H9 (cell line): ENCODE measurements around the gene SNPH. TPM values are rescaled to one million over a fixed set of nuclear protein-coding genes. Genes with fewer than 3 reads are reported as not detected.

ENCODE experiments used
- DNase-seq: peaks from one replicate; pipeline ENCODE4 v3.0.0-alpha.2; 2017
- H2AFZ ChIP-seq: one replicate; pipeline ENCODE4 v1.6.1; 2013; ENCODE audit warnings: mild to moderate bottlenecking, low read length, control low read depth, moderate library complexity
- H2AK5ac ChIP-seq: 2 replicates; pipeline ENCODE4 v1.6.1; 2013; ENCODE audit warnings: low read length, control low read depth, mixed read lengths; ENCODE audit not compliant: insufficient read length
- H2BK120ac ChIP-seq: one replicate; pipeline ENCODE4 v1.6.1; 2013; ENCODE audit warnings: low read depth, mild to moderate bottlenecking, low read length, control low read depth, inconsistent platforms; ENCODE audit not compliant: poor library complexity, severe bottlenecking
- H2BK12ac ChIP-seq: 2 replicates; pipeline ENCODE4 v1.6.1; 2013; ENCODE audit warnings: low read length, control low read depth, mixed read lengths, low read depth; ENCODE audit not compliant: insufficient read length
- H2BK15ac ChIP-seq: 2 replicates; pipeline ENCODE4 v1.6.1; 2013; ENCODE audit warnings: low read depth, low read length, control low read depth
- H2BK20ac ChIP-seq: one replicate; pipeline ENCODE4 v1.6.1; 2013; ENCODE audit warnings: low read depth, mild to moderate bottlenecking, low read length, control low read depth, inconsistent platforms; ENCODE audit not compliant: poor library complexity, severe bottlenecking
- H2BK5ac ChIP-seq: 2 replicates; pipeline ENCODE4 v1.6.1; 2013; ENCODE audit warnings: low read length, control low read depth, mixed read lengths; ENCODE audit not compliant: insufficient read length
- H3K14ac ChIP-seq: 2 replicates; pipeline ENCODE4 v1.6.1; 2013; ENCODE audit warnings: low read length, control low read depth; ENCODE audit not compliant: insufficient read depth
- H3K18ac ChIP-seq: 2 replicates; pipeline ENCODE4 v1.6.1; 2013; ENCODE audit warnings: low read depth, mild to moderate bottlenecking, mixed read lengths, low read length, control low read depth; ENCODE audit not compliant: insufficient read length
- H3K23ac ChIP-seq: 2 replicates; pipeline ENCODE4 v1.6.1; 2013; ENCODE audit warnings: low read length, control low read depth, mixed read lengths, low read depth; ENCODE audit not compliant: insufficient read length
- H3K23me2 ChIP-seq: 2 replicates; pipeline ENCODE4 v1.6.1; 2013; ENCODE audit warnings: low read depth, mild to moderate bottlenecking, mixed read lengths, low read length, control low read depth; ENCODE audit not compliant: insufficient read length, poor library complexity, severe bottlenecking
- H3K27ac ChIP-seq: 2 replicates; pipeline ENCODE4 v1.5.1; 2013; ENCODE audit warnings: low read length, control low read depth, mixed read lengths, low read depth; ENCODE audit not compliant: insufficient read length
- H3K27me3 ChIP-seq: 2 replicates; pipeline ENCODE4 v1.6.1; 2013; ENCODE audit warnings: low read length, control low read depth, inconsistent platforms; ENCODE audit not compliant: insufficient read depth
- H3K4ac ChIP-seq: 2 replicates; pipeline ENCODE4 v1.6.1; 2013; ENCODE audit warnings: low read depth, mild to moderate bottlenecking, control low read depth, inconsistent platforms, low read length, moderate library complexity
- H3K4me1 ChIP-seq: 2 replicates; pipeline ENCODE4 v1.6.1; 2013; ENCODE audit warnings: low read length, control low read depth, inconsistent platforms; ENCODE audit not compliant: insufficient read depth
- H3K4me2 ChIP-seq: 2 replicates; pipeline ENCODE4 v1.6.1; 2013; ENCODE audit warnings: low read length, control low read depth, mixed read lengths; ENCODE audit not compliant: insufficient read length, insufficient read depth
- H3K56ac ChIP-seq: 2 replicates; pipeline ENCODE4 v1.6.1; 2013; ENCODE audit warnings: low read depth, mild to moderate bottlenecking, mixed read lengths, low read length, control low read depth; ENCODE audit not compliant: insufficient read length
- H3K79me1 ChIP-seq: 2 replicates; pipeline ENCODE4 v1.6.1; 2013; ENCODE audit warnings: low read depth, mild to moderate bottlenecking, moderate library complexity, low read length, control low read depth, inconsistent platforms; ENCODE audit not compliant: insufficient read depth, poor library complexity, severe bottlenecking
- H3K79me2 ChIP-seq: 2 replicates; pipeline ENCODE4 v1.6.1; 2013; ENCODE audit warnings: low read length, control low read depth, inconsistent platforms; ENCODE audit not compliant: insufficient read depth
- H3K9ac ChIP-seq: 2 replicates; pipeline ENCODE4 v1.6.1; 2013; ENCODE audit warnings: low read length, control low read depth, mixed read lengths; ENCODE audit not compliant: insufficient read length; ENCODE audit errors: extremely low read depth
- H3K9me3 ChIP-seq: one replicate; pipeline ENCODE4 v1.6.1; 2013; ENCODE audit warnings: low read depth, low read length, inconsistent platforms; ENCODE audit not compliant: control insufficient read depth
- H3T11ph ChIP-seq: one replicate; pipeline ENCODE4 v1.6.1; 2013; ENCODE audit warnings: mild to moderate bottlenecking, low read length, control low read depth, inconsistent platforms
- H4K20me1 ChIP-seq: one replicate; pipeline ENCODE4 v1.6.1; 2013; ENCODE audit not compliant: control insufficient read depth, insufficient read length, insufficient read depth
- H4K5ac ChIP-seq: 2 replicates; pipeline ENCODE4 v1.6.1; 2013; ENCODE audit warnings: low read depth, mild to moderate bottlenecking, mixed read lengths, low read length, control low read depth; ENCODE audit not compliant: insufficient read length
- H4K8ac ChIP-seq: replicated peaks from 2 replicates; pipeline ENCODE4 v1.6.1; 2013; ENCODE audit warnings: low read length, control low read depth, mixed read lengths, low read depth; ENCODE audit not compliant: insufficient read length
- H4K91ac ChIP-seq: 2 replicates; pipeline ENCODE4 v1.6.1; 2013; ENCODE audit warnings: low read depth, mild to moderate bottlenecking, moderate library complexity, mixed read lengths, low read length, control low read depth; ENCODE audit not compliant: insufficient read length
- H3K27ac Mint-ChIP-seq, 3 experiments: 2 replicates in 2 of 3; 3 replicates in 1 of 3; pipeline ENCODE4 v1.8.0; 2020 to 2021; ENCODE audit warnings: mixed read lengths in 3 of 3, mild to moderate bottlenecking in 1 of 3, moderate library complexity in 1 of 3
- H3K27me3 Mint-ChIP-seq: 2 replicates; pipeline ENCODE4 v1.8.0; 2021; ENCODE audit warnings: low read depth, mild to moderate bottlenecking, moderate library complexity, mixed read lengths
- H3K36me3 Mint-ChIP-seq, 3 experiments: 2 replicates in 2 of 3; 3 replicates in 1 of 3; pipeline ENCODE4 v1.8.0; 2020 to 2021; ENCODE audit warnings: low read depth in 3 of 3, mixed read lengths in 3 of 3; ENCODE audit not compliant: insufficient read depth in 1 of 3
- H3K4me1 Mint-ChIP-seq, 2 experiments: 2 replicates each; pipeline ENCODE4 v1.8.0; 2020; ENCODE audit warnings: mixed read lengths in 2 of 2
- H3K4me3 Mint-ChIP-seq, 2 experiments: 2 replicates in 1 of 2; 3 replicates in 1 of 2; pipeline ENCODE4 v1.8.0; 2020 to 2021; ENCODE audit warnings: mild to moderate bottlenecking in 2 of 2, mixed read lengths in 2 of 2, moderate library complexity in 1 of 2
- H3K9me3 Mint-ChIP-seq, 2 experiments: 2 replicates in 1 of 2; 3 replicates in 1 of 2; pipeline ENCODE4 v1.8.0; 2020; ENCODE audit warnings: mild to moderate bottlenecking in 2 of 2, mixed read lengths in 2 of 2, moderate library complexity in 1 of 2
- WGBS: extraction: QIAGEN DNeasy Blood & Tissue Kit; methylation state at CpG from one replicate; pipeline ENCODE4 v1.1.7; 2013; ENCODE audit warnings: missing lambda C conversion rate, low lambda C conversion rate, mixed read lengths; ENCODE audit not compliant: insufficient read length; ENCODE audit errors: extremely low coverage; 5-methylcytosine and 5-hydroxymethylcytosine counted together
- total RNA-seq: library from RNA; stranded (reverse); gene quantifications from 2 replicates; pipeline ENCODE4 v1.2.1, GENCODE V29; 2021
- TF ChIP-seq, protein P1 (sequence below): fragments of 200-600 bp; sonication (generic); conservative IDR thresholded peaks from 3 replicates; pipeline ENCODE4 v1.8.0; 2021; ENCODE audit warnings: antibody characterized with exemption, mild to moderate bottlenecking

Gene SNPH
- total RNA-seq, 1 experiment from 2014 or later: 1.8 TPM

DNA sequence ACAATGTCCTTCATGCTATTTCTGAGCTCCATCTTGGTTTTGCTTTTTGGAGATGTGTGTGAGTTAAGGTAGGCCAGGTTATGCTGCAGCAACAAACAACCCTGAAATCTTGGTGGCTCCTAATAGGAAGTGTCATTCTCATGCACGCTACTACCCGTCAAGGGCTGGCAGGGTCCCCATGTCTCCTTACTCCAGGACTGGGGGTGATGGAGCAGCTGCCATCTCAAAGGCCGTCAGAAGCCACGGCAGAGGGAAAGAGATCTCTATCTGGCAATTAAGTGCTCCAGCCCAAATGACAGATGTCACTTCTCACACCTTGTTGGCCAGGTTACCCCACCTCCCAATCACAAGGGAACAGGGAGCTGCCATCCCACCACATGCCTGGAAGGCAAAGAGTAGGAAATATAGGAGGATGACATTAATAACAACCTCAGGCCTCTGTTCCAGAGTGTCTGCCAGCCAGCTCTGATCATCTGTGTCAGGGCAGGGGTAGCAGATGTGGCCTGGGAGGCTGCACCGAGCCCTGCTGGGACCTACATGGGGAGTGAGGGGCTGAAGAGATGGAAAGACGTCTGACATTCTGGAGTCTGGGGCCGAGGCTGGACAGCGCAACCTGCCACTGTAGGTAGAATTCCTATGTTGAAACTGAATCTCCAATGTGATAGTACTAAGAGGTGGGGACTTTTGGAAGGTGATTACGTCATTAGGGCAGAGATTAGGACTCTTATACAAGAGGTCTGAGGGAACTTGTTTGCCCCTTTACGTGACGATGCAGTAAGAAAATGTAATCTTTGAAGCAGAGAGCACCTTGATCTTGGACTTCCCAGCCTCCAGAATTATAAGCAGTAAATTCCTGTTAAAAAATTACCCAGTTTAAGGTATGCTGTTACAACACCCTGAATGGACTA is 67.6 kb downstream of the SNPH start:
- no peaks in the 10 kb centered on the region for H3K27me3 ChIP-seq
- H2BK20ac ChIP-seq: no peak overlapping the region
- H2AK5ac ChIP-seq: no peak overlapping the region
- Mint-ChIP-seq H3K27ac (no peak overlapping the region), H3K4me1 (peaks cover 5 to 9% of the 10 kb centered on the region in 2 experiments), H3K36me3 (peaks cover 13 to 29% (median 22%) of the 10 kb centered on the region in 3 experiments; a peak in 6 of 7 replicates), H3K9me3 (no peaks in the 10 kb centered on the region), H3K27me3 (no peaks in the 10 kb centered on the region), H3K4me3 (no peak overlapping the region)
- no peaks in the 10 kb centered on the region for H3K4me1 ChIP-seq
- no peak overlapping the region for H3K4ac ChIP-seq
- no peaks in the 10 kb centered on the region for H3K23me2 ChIP-seq
- no peak overlapping the region for H3T11ph ChIP-seq
- H2BK12ac ChIP-seq: no peak overlapping the region
- H3K79me2 ChIP-seq: no peaks in the 10 kb centered on the region; the same call in 1 of the 2 replicates
- no peak overlapping the region for H3K14ac ChIP-seq
- WGBS: no CpG with 5 or more reads among the region's 11 CpGs
- H3K27ac ChIP-seq: no peak overlapping the region
- H4K8ac ChIP-seq: no peak overlapping the region
- H3K4me2 ChIP-seq: no peak overlapping the region
- H2BK5ac ChIP-seq: no peak overlapping the region
- no peak overlapping the region for H3K23ac ChIP-seq
- TF ChIP-seq, protein P1, sequence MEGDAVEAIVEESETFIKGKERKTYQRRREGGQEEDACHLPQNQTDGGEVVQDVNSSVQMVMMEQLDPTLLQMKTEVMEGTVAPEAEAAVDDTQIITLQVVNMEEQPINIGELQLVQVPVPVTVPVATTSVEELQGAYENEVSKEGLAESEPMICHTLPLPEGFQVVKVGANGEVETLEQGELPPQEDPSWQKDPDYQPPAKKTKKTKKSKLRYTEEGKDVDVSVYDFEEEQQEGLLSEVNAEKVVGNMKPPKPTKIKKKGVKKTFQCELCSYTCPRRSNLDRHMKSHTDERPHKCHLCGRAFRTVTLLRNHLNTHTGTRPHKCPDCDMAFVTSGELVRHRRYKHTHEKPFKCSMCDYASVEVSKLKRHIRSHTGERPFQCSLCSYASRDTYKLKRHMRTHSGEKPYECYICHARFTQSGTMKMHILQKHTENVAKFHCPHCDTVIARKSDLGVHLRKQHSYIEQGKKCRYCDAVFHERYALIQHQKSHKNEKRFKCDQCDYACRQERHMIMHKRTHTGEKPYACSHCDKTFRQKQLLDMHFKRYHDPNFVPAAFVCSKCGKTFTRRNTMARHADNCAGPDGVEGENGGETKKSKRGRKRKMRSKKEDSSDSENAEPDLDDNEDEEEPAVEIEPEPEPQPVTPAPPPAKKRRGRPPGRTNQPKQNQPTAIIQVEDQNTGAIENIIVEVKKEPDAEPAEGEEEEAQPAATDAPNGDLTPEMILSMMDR: no peak
- no peak overlapping the region for H3K9ac ChIP-seq
- H2BK120ac ChIP-seq: no peak overlapping the region
- no peaks in the 10 kb centered on the region for H3K9me3 ChIP-seq
- H2BK15ac ChIP-seq: no peak overlapping the region
- no peak overlapping the region for H3K56ac ChIP-seq
- peaks cover 4% of the 10 kb centered on the region for H3K79me1 ChIP-seq
- H4K5ac ChIP-seq: no peak overlapping the region
- no peak overlapping the region for H3K18ac ChIP-seq
- H4K20me1 ChIP-seq: peaks cover 2% of the 10 kb centered on the region
- no peak overlapping the region for H2AFZ ChIP-seq
- DNase-seq: peak; percentile 8
- H4K91ac ChIP-seq: no peak overlapping the region
